A549 (cell line): ENCODE measurements around the gene PHTF2. TPM values are rescaled to one million over a fixed set of nuclear protein-coding genes. Genes with fewer than 3 reads are reported as not detected.

ENCODE experiments used
- ATAC-seq, 2 experiments: fragments of 200-7000 bp in 1 of 2; fragments of >200 bp in 1 of 2; cut with Nextera tagmentation in 1 of 2; cut with Tn5 transposase in 1 of 2; 3 replicates each; pipeline versions ENCODE4 v1.8.0 to v1.9.1; 2018 to 2020; ENCODE audit warnings: mild to moderate bottlenecking in 1 of 2, moderate library complexity in 1 of 2
- CTCF ChIA-PET: fragments of 300-600 bp; sonication (Branson Sonifier 250); formaldehyde crosslinking; extraction: SDS; loops from one replicate; lab custom pipeline; 2021; ENCODE audit warnings: antibody characterized with exemption, inconsistent platforms; lab: Yijun Ruan, JAX
- POLR2A ChIA-PET: fragments of 350-600 bp; formaldehyde crosslinking; extraction: SDS; loops from one replicate; lab custom pipeline; 2021; ENCODE audit warnings: antibody characterized with exemption, inconsistent platforms; lab: Yijun Ruan, JAX
- DNase-seq, 2 experiments: peaks; one replicate each; pipeline versions ENCODE4 v3.0.0 to v3.0.0-alpha.2; 2011 to 2016; ENCODE audit warnings: low read depth in 1 of 2, low spot score in 1 of 2
- FAIRE-seq: peaks from 2 replicates; lab custom pipeline; 2011; peaks lifted over from hg19 to GRCh38; lab: Jason Lieb, UNC
- H3K27ac ChIP-seq, 2 experiments: fragments of >200 bp; sonication (Bioruptor Twin); formaldehyde crosslinking; 3 replicates each; pipeline ENCODE4 v1.5.1; 2016 to 2017
- H3K4me1 ChIP-seq: fragments of >200 bp; sonication (Bioruptor Twin); formaldehyde crosslinking; 3 replicates; pipeline ENCODE4 v1.6.1; 2016
- H3K4me2 ChIP-seq: fragments of >200 bp; sonication (Bioruptor Twin); formaldehyde crosslinking; 3 replicates; pipeline ENCODE4 v1.6.1; 2016
- H3K4me3 ChIP-seq: fragments of >200 bp; sonication (Bioruptor Twin); formaldehyde crosslinking; 3 replicates; pipeline ENCODE4 v1.5.1; 2016
- H3K9me3 ChIP-seq: fragments of >200 bp; sonication (Bioruptor Twin); formaldehyde crosslinking; 3 replicates; pipeline ENCODE4 v1.6.1; 2016
- ATOH8 ChIP-seq: fragments of 250-450 bp; sonication (Bioruptor Pico); IDR thresholded peaks from 2 replicates; pipeline ENCODE4 v1.5.0; 2020; ENCODE audit warnings: low read depth, mild to moderate bottlenecking, moderate library complexity
- BCL3 ChIP-seq: fragments of >200 bp; sonication (Bioruptor Twin); formaldehyde crosslinking; IDR thresholded peaks from 3 replicates; pipeline ENCODE4 v1.6.1; 2016
- CHD2 ChIP-seq: fragments of 150-350 bp; IDR thresholded peaks from 2 replicates; pipeline ENCODE4 v1.6.1; 2014; ENCODE audit warnings: low read length; ENCODE audit not compliant: partially characterized antibody
- CHD4 ChIP-seq: fragments of 200-600 bp; sonication (generic); IDR thresholded peaks from 2 replicates; pipeline ENCODE4 v1.6.1; 2016; ENCODE audit warnings: antibody characterized with exemption, mild to moderate bottlenecking, borderline replicate concordance
- CTCF ChIP-seq: fragments of >200 bp; sonication (Bioruptor Twin); formaldehyde crosslinking; IDR thresholded peaks from 3 replicates; pipeline ENCODE4 v1.5.1; 2016
- ESRRA ChIP-seq: fragments of 150-350 bp; IDR thresholded peaks from 2 replicates; pipeline ENCODE4 v1.6.1; 2014; ENCODE audit warnings: mild to moderate bottlenecking, low read length, borderline replicate concordance
- FOSL2 ChIP-seq, 2 experiments: fragments of 450-650 bp in 1 of 2; fragments of >200 bp in 1 of 2; sonication (Bioruptor Twin) in 1 of 2; formaldehyde crosslinking; IDR thresholded peaks; 2 replicates each; pipeline versions ENCODE4 v1.5.0 to v1.6.1; 2016 to 2020; ENCODE audit warnings: mild to moderate bottlenecking in 1 of 2, moderate library complexity in 1 of 2
- GATA3 ChIP-seq: IDR thresholded peaks from 2 replicates; pipeline ENCODE4 v1.6.1; 2012; ENCODE audit warnings: borderline replicate concordance
- HOXA7 ChIP-seq: fragments of 250-450 bp; sonication (Bioruptor Pico); IDR thresholded peaks from 2 replicates; pipeline ENCODE4 v1.5.0; 2020; ENCODE audit warnings: mild to moderate bottlenecking, moderate library complexity
- HOXB5 ChIP-seq: fragments of 250-450 bp; sonication (Bioruptor Pico); IDR thresholded peaks from 2 replicates; pipeline ENCODE4 v1.5.0; 2020; ENCODE audit warnings: mild to moderate bottlenecking, moderate library complexity
- KDM1A ChIP-seq: fragments of 200-600 bp; sonication (generic); IDR thresholded peaks from 2 replicates; pipeline ENCODE4 v1.6.1; 2016; ENCODE audit warnings: low read depth, mild to moderate bottlenecking
- MAFK ChIP-seq: fragments of 450-650 bp; IDR thresholded peaks from 2 replicates; pipeline ENCODE4 v1.6.1; 2014; ENCODE audit not compliant: partially characterized antibody
- MAZ ChIP-seq: fragments of 150-350 bp; IDR thresholded peaks from 2 replicates; pipeline ENCODE4 v1.6.1; 2014; ENCODE audit warnings: antibody characterized with exemption, low read depth, low read length, borderline replicate concordance
- NFE2L2 ChIP-seq: fragments of 150-350 bp; conservative IDR thresholded peaks from 2 replicates; pipeline ENCODE4 v1.6.1; 2014; ENCODE audit warnings: low read length
- NPAS2 ChIP-seq: fragments of 250-450 bp; sonication (Bioruptor Pico); IDR thresholded peaks from 2 replicates; pipeline ENCODE4 v1.8.0; 2022; ENCODE audit warnings: mild to moderate bottlenecking, moderate library complexity, borderline replicate concordance
- NR3C1 ChIP-seq: fragments of >200 bp; sonication (Bioruptor Twin); formaldehyde crosslinking; IDR thresholded peaks from 3 replicates; pipeline ENCODE4 v1.6.1; 2017
- PBX3 ChIP-seq: IDR thresholded peaks from 2 replicates; pipeline ENCODE4 v1.6.1; 2012
- RAD21 ChIP-seq, 2 experiments: fragments of >200 bp in 1 of 2; sonication (Bioruptor Twin) in 1 of 2; formaldehyde crosslinking in 1 of 2; IDR thresholded peaks in 1 of 2; conservative IDR thresholded peaks in 1 of 2; 2 replicates in 1 of 2; 3 replicates in 1 of 2; pipeline ENCODE4 v1.6.1; 2012 to 2018; ENCODE audit warnings: inconsistent platforms in 1 of 2
- RCOR1 ChIP-seq: fragments of 150-350 bp; IDR thresholded peaks from 2 replicates; pipeline ENCODE4 v1.6.1; 2014; ENCODE audit warnings: antibody characterized with exemption, low read length, low read depth
- SMC3 ChIP-seq: fragments of >200 bp; sonication (Bioruptor Twin); formaldehyde crosslinking; IDR thresholded peaks from 3 replicates; pipeline ENCODE4 v1.6.1; 2018; ENCODE audit warnings: inconsistent platforms
- SREBF2 ChIP-seq: fragments of 450-650 bp; IDR thresholded peaks from 2 replicates; pipeline ENCODE4 v1.6.1; 2014; ENCODE audit warnings: mild to moderate bottlenecking, moderate library complexity
- ZC3H11A ChIP-seq: fragments of 450-650 bp; IDR thresholded peaks from 2 replicates; pipeline ENCODE4 v1.6.1; 2014; ENCODE audit warnings: antibody characterized with exemption, mild to moderate bottlenecking
- ZNF302 ChIP-seq: fragments of 250-450 bp; sonication (Bioruptor Pico); IDR thresholded peaks from 2 replicates; pipeline ENCODE4 v1.9.0; 2021; ENCODE audit warnings: inconsistent platforms, mild to moderate bottlenecking, moderate library complexity
- WGBS: methylation state at CpG from one replicate; pipeline ENCODE4 v1.1.6; 2017; ENCODE audit errors: missing lambda C conversion rate; 5-methylcytosine and 5-hydroxymethylcytosine counted together
- polyA plus RNA-seq, 4 experiments: library from polyadenylated mRNA; depleted of rRNA in 3 of 4; stranded (reverse); fragments of >200 nt; fragmentation: RNase III in 1 of 4; extraction: RNeasy Plus Mini Kit Qiagen cat#74134 plus additional on column Dnase treatment in 1 of 4; gene quantifications; 2 replicates in 3 of 4; 3 replicates in 1 of 4; pipeline ENCODE4 v1.2.3, GENCODE V29; 2011 to 2017

Gene PHTF2
- polyA plus RNA-seq, 2 of the 4 experiments (the other 2 are of a cell fraction), result 14.5 to 41.6 TPM

GRCh38 chr7:77933394-77933793, 134.8 kb downstream of the PHTF2 start:
- Histone ChIP-seq H3K9me3 (no peaks in the 10 kb centered on the region), H3K4me2 (no peak overlapping the region), H3K27ac (no peak overlapping the region), H3K4me1 (no peaks in the 10 kb centered on the region), H3K4me3 (no peak overlapping the region)
- no peak for TF ChIP-seq NFE2L2
- TF ChIP-seq FOSL2 (IDR thresholded peaks at IDR 0.05), result no peak
- TF ChIP-seq FOSL2 (CRISPR knock-in tag; IDR thresholded peaks at IDR 0.05), result peak; percentile 35
- no peak for TF ChIP-seq ZNF302 (CRISPR knock-in tag)
- no peak for TF ChIP-seq RCOR1
- no peak for TF ChIP-seq ESRRA
- TF ChIP-seq MAZ, result no peak
- ATAC-seq, result peak in 1 of 2 experiments; percentile 19; a peak in 1 of 6 replicates
- no peak for FAIRE-seq
- POLR2A ChIA-PET, result interaction anchor here (0.6 kb wide), 1 partner anchor 591 kb away, joined by 4 read pairs; no protein-coding TSS in a partner anchor
- DNase-seq, result peak; percentile 20 to 31
- WGBS, result 63% methylated on average over 3 of the region's 3 CpGs
- CTCF ChIA-PET, result interaction anchor here (0.6 to 2.1 kb wide), 3 partner anchors 28 to 275 kb away, joined by 3 to 4 read pairs (median 3); partner anchors contain the start of genes PHTF2 and TMEM60

GRCh38 chr7:77935652-77936348, 137.2 kb downstream of the PHTF2 start:
- Histone ChIP-seq H3K4me2 (no peak overlapping the region), H3K4me3 (no peak overlapping the region), H3K27ac (no peak overlapping the region), H3K4me1 (no peaks in the 10 kb centered on the region), H3K9me3 (no peaks in the 10 kb centered on the region)
- ChIA-PET CTCF (interaction anchor here (0.7 to 1.7 kb wide), 6 partner anchors 9 to 1050 kb away, joined by 3 to 5 read pairs (median 4); no protein-coding TSS in a partner anchor), POLR2A (no interaction called here)
- TF ChIP-seq BCL3, result no peak
- no peak for TF ChIP-seq CHD2
- no peak for TF ChIP-seq CHD4
- TF ChIP-seq SMC3, result peak; percentile 35; the same call in 1 of the 3 replicates
- TF ChIP-seq GATA3, result no peak
- no peak for TF ChIP-seq KDM1A
- no peak for TF ChIP-seq NPAS2 (CRISPR knock-in tag)
- no peak for TF ChIP-seq ZC3H11A
- TF ChIP-seq SREBF2, result no peak
- no peak for TF ChIP-seq HOXB5 (CRISPR knock-in tag)
- no peak for TF ChIP-seq HOXA7 (CRISPR knock-in tag)
- TF ChIP-seq MAFK, result no peak
- TF ChIP-seq CTCF, result peak; percentile 33; the same call in 2 of the 3 replicates
- TF ChIP-seq RAD21 (conservative IDR thresholded peaks at IDR 0.05 in 1 of 2, IDR thresholded peaks at IDR 0.05 in 1 of 2), result peak; percentile 53 to 67
- no peak for TF ChIP-seq PBX3
- TF ChIP-seq ATOH8 (CRISPR knock-in tag), result no peak
- no peak for TF ChIP-seq NR3C1
- 82% methylated on average over 1 of the region's 1 CpG for WGBS
- FAIRE-seq (no peak), ATAC-seq (no peak), DNase-seq (peak in 1 of 2 experiments; percentile 6)
